Liver (tissue), 3 donors: ENCODE results near the gene PTRHD1.

Experiments
- EGR1 ChIP-seq, 2 donors: IDR thresholded peaks; 2 replicates each; pipeline ENCODE4 v1.6.1; 2016 to 2018; ENCODE audit warnings: antibody characterized with exemption in 2 of 2, low read depth in 2 of 2
- TAF1 ChIP-seq: conservative IDR thresholded peaks from 2 replicates; pipeline ENCODE4 v1.6.1; 2016; ENCODE audit warnings: antibody characterized with exemption, mild to moderate bottlenecking
- TF ChIP-seq, protein P1 (sequence below): IDR thresholded peaks from 2 replicates; pipeline ENCODE4 v1.6.1; 2016; ENCODE audit warnings: antibody characterized with exemption
- TF ChIP-seq, protein P2 (sequence below): fragments of 150-350 bp; IDR thresholded peaks from 2 replicates; pipeline ENCODE4 v1.5.1; 2017; ENCODE audit warnings: improper control_type of control experiment, low read depth, low read length; ENCODE audit not compliant: missing input control
- TF ChIP-seq, protein P3 (sequence below): IDR thresholded peaks from 2 replicates; pipeline ENCODE4 v1.6.1; 2016; ENCODE audit warnings: antibody characterized with exemption, mild to moderate bottlenecking
- donor health status: healthy.
- donor health status: healthy.

DNA sequence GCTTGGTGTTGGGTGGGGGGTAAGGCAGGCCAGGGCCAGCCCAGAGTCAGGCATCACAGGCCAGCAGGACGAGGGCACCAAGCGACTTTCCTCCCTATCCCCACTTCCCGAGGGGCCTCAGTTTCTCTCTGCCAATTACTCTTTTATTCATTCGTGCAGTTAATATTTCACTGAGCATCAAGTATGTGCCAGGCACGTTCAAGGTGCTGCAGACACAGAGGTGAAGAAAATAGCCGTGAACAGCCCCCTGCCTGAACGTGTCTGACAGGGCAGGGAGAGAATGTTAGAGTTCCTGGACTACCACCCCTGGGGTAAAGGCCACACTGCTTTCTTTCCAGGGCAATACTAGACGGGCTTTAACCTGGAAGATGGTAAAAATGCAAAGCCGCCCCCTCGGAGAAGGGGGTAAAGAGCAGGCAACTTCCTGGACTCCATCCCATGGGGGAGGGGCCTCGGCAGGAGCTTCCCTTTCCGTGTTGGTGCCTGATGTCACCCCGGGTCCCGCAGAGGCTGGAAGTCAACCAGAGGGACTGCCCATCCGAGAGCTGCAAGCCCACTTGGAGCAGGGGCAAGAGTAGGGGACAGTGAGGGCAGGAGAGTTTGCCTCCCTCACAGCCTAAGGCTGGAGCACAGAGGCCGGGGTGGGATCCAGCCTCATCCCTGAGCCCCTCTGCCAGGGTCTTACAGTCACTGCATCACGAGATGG, 47.1 kb upstream of the PTRHD1 start:
- TF ChIP-seq TAF1 (no peak), EGR1 (IDR thresholded peaks at IDR 0.05; ENCODE audit: low read depth in 2 of 2) (no peak)
- TF ChIP-seq, protein P1, sequence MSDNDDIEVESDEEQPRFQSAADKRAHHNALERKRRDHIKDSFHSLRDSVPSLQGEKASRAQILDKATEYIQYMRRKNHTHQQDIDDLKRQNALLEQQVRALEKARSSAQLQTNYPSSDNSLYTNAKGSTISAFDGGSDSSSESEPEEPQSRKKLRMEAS, result no peak
- TF ChIP-seq, protein P2, sequence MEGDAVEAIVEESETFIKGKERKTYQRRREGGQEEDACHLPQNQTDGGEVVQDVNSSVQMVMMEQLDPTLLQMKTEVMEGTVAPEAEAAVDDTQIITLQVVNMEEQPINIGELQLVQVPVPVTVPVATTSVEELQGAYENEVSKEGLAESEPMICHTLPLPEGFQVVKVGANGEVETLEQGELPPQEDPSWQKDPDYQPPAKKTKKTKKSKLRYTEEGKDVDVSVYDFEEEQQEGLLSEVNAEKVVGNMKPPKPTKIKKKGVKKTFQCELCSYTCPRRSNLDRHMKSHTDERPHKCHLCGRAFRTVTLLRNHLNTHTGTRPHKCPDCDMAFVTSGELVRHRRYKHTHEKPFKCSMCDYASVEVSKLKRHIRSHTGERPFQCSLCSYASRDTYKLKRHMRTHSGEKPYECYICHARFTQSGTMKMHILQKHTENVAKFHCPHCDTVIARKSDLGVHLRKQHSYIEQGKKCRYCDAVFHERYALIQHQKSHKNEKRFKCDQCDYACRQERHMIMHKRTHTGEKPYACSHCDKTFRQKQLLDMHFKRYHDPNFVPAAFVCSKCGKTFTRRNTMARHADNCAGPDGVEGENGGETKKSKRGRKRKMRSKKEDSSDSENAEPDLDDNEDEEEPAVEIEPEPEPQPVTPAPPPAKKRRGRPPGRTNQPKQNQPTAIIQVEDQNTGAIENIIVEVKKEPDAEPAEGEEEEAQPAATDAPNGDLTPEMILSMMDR, result no peak
- TF ChIP-seq, protein P3, sequence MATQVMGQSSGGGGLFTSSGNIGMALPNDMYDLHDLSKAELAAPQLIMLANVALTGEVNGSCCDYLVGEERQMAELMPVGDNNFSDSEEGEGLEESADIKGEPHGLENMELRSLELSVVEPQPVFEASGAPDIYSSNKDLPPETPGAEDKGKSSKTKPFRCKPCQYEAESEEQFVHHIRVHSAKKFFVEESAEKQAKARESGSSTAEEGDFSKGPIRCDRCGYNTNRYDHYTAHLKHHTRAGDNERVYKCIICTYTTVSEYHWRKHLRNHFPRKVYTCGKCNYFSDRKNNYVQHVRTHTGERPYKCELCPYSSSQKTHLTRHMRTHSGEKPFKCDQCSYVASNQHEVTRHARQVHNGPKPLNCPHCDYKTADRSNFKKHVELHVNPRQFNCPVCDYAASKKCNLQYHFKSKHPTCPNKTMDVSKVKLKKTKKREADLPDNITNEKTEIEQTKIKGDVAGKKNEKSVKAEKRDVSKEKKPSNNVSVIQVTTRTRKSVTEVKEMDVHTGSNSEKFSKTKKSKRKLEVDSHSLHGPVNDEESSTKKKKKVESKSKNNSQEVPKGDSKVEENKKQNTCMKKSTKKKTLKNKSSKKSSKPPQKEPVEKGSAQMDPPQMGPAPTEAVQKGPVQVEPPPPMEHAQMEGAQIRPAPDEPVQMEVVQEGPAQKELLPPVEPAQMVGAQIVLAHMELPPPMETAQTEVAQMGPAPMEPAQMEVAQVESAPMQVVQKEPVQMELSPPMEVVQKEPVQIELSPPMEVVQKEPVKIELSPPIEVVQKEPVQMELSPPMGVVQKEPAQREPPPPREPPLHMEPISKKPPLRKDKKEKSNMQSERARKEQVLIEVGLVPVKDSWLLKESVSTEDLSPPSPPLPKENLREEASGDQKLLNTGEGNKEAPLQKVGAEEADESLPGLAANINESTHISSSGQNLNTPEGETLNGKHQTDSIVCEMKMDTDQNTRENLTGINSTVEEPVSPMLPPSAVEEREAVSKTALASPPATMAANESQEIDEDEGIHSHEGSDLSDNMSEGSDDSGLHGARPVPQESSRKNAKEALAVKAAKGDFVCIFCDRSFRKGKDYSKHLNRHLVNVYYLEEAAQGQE, result no peak
